ENCODE data around the gene ATP5PD.

Gene ATP5PD

GRCh38 chr17:75088465-75089417 is 42.0 kb upstream of the ATP5PD start:
- no peak overlapping the region for H3K27ac ChIP-seq
- TF ChIP-seq CTCF (conservative IDR thresholded peaks at IDR 0.05) (no peak), ZFX (IDR thresholded peaks at IDR 0.05) (no peak)

- TF ChIP-seq ZFX (IDR thresholded peaks at IDR 0.05) (no peak), CTCF (conservative IDR thresholded peaks at IDR 0.05) (no peak)
- H3K27ac ChIP-seq = no peak within 1 kb of the TSS
Measured at GRCh38 chr17:75087558-75088453, 41.0 kb upstream of the ATP5PD start, which contains the start of gene SLC16A5. TSS of gene SLC16A5 (plus strand) at chr17:75087954. CDS start at chr17:75093637, 5,683 bp downstream.

GRCh38 chr17:75087182-75087557 is 40.4 kb upstream of the ATP5PD start:
- TF ChIP-seq CTCF (conservative IDR thresholded peaks at IDR 0.05) = no peak
- no peak for TF ChIP-seq ZFX (IDR thresholded peaks at IDR 0.05)
- no peak overlapping the region for H3K27ac ChIP-seq

GRCh38 chr17:75086496-75087181 is 39.9 kb upstream of the ATP5PD start:
- TF ChIP-seq CTCF (conservative IDR thresholded peaks at IDR 0.05) = no peak
- TF ChIP-seq ZFX (IDR thresholded peaks at IDR 0.05) = no peak
- no peak overlapping the region for H3K27ac ChIP-seq

GRCh38 chr17:75084039-75084660 is 37.4 kb upstream of the ATP5PD start:
- H3K27ac ChIP-seq = no peak overlapping the region
- TF ChIP-seq ZFX (IDR thresholded peaks at IDR 0.05) (no peak), CTCF (conservative IDR thresholded peaks at IDR 0.05) (no peak)

GRCh38 chr17:75082683-75083082 is 35.9 kb upstream of the ATP5PD start:
- TF ChIP-seq ZFX (IDR thresholded peaks at IDR 0.05) (no peak), CTCF (conservative IDR thresholded peaks at IDR 0.05) (no peak)

More at GRCh38 chr17:75082683-75083082, 35.9 kb upstream of the ATP5PD start:
- H3K27ac ChIP-seq = no peak overlapping the region

All from C4-2B (cell line).